Prostate gland (tissue), 2 donors: ENCODE results near the gene SGCA. TPM values are rescaled to one million over a fixed set of nuclear protein-coding genes. Genes with fewer than 3 reads are reported as not detected.

Experiments used
- DNase-seq: peaks from one replicate; pipeline ENCODE4 v3.0.0-alpha.2; 2019; ENCODE audit warnings: low spot score
- H3K27ac ChIP-seq, 2 donors: fragments of 200-600 bp; sonication (generic); 2 replicates each; pipeline ENCODE4 v1.5.1; 2017 to 2019
- H3K27me3 ChIP-seq: fragments of 200-600 bp; sonication (generic); replicated peaks from 2 replicates; pipeline ENCODE4 v1.5.1; 2019; ENCODE audit not compliant: insufficient read depth
- H3K36me3 ChIP-seq, 2 donors: fragments of 200-600 bp; sonication (generic); 1 replicate in 1 of 2; 2 replicates in 1 of 2; pipeline versions ENCODE4 v1.5.1 to v1.8.1; 2017 to 2019
- H3K4me1 ChIP-seq: fragments of 200-600 bp; sonication (generic); replicated peaks from 2 replicates; pipeline ENCODE4 v1.5.1; 2019
- H3K4me3 ChIP-seq, 2 donors: fragments of 200-600 bp; sonication (generic); 2 replicates each; pipeline ENCODE4 v1.5.1; 2017 to 2019
- H3K9me3 ChIP-seq: fragments of 200-600 bp; sonication (generic); 2 replicates; pipeline ENCODE4 v1.5.1; 2017
- POLR2A ChIP-seq: fragments of 450-650 bp; IDR thresholded peaks from one replicate; pipeline ENCODE4 v1.6.1; 2016; ENCODE audit warnings: antibody characterized with exemption, mild to moderate bottlenecking
- POLR2AphosphoS5 ChIP-seq: sonication (generic); formaldehyde crosslinking; IDR thresholded peaks from one replicate; pipeline ENCODE4 v1.6.1; 2017; ENCODE audit warnings: antibody characterized with exemption
- WGBS: methylation state at CpG from one replicate; pipeline ENCODE4 v1.1.5; 2018; 5-methylcytosine and 5-hydroxymethylcytosine counted together
- intact Hi-C: fragments of 100-400 bp; cut with DNase I; formaldehyde crosslinking; loops from one replicate; pipeline ENCODE4 v1.14.2; 2022
- total RNA-seq, 2 donors: library from RNA; depleted of rRNA; stranded (reverse); fragments of >200 nt; gene quantifications; one replicate each; pipeline ENCODE4 v1.1.0, GENCODE V29; 2016
- TF ChIP-seq, protein P1 (sequence below), 4 experiments: fragments of 200-600 bp in 2 of 4; fragments of 450-650 bp in 2 of 4; sonication (generic) in 2 of 4; IDR thresholded peaks; 1 replicate in 3 of 4; 2 replicates in 1 of 4; pipeline ENCODE4 v1.5.1; 2016 to 2019; ENCODE audit warnings: antibody characterized with exemption in 4 of 4, mild to moderate bottlenecking in 2 of 4, moderate library complexity in 2 of 4

Gene SGCA
- total RNA-seq, 2 donors from 2014 or later = 13.9 to 19.4 TPM

DNA sequence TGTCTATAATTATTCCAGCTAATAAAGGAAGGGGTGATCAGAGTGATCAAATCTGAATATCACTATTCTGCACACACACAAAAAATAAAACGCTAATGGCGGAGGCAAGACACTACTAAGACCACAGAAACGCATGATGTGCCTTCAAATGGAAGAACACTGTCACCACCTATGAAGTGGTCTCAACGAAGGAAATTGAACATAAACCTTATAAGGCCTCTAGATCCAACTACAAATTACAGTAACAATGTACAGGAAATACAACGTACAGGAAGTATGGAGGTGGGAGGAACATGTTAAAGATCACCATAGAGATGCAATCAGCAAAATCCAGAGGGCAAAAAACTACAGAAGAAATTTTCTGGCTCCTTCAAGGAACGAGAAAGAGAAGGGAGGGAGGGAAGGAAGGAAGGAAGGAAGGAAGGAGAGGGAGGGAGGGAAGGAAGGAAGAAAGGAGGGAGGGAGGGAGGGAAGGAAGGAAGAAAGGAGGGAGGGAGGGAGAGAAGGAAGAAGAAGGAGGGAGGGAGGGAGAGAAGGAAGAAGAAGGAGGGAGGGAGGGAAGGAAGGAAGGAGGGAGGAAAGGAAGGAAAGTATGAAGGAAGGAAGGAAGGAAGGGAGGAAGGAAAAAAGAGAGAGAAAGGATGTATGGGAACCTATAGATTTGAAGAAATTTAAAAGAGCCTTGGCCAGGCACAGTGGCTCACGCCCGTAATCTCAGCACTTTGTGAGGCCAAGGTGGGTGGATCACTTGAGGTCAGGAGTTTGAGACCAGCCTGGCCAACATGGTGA, 3.1 kb upstream of the SGCA start:
- H3K4me1 ChIP-seq = no peaks in the 10 kb centered on the region
- DNase-seq = no peak
- H3K36me3 ChIP-seq = no peaks in the 10 kb centered on the region
- whole genome bisulfite sequencing = 79% methylated on average over 8 of the region's 8 CpGs
- no peaks in the 10 kb centered on the region for H3K9me3 ChIP-seq
- no peaks in the 10 kb centered on the region for H3K27me3 ChIP-seq
- H3K4me3 ChIP-seq = no peak overlapping the region
- intact Hi-C loops = no loop called here
- no peak for TF ChIP-seq POLR2AphosphoS5
- TF ChIP-seq, protein P1, sequence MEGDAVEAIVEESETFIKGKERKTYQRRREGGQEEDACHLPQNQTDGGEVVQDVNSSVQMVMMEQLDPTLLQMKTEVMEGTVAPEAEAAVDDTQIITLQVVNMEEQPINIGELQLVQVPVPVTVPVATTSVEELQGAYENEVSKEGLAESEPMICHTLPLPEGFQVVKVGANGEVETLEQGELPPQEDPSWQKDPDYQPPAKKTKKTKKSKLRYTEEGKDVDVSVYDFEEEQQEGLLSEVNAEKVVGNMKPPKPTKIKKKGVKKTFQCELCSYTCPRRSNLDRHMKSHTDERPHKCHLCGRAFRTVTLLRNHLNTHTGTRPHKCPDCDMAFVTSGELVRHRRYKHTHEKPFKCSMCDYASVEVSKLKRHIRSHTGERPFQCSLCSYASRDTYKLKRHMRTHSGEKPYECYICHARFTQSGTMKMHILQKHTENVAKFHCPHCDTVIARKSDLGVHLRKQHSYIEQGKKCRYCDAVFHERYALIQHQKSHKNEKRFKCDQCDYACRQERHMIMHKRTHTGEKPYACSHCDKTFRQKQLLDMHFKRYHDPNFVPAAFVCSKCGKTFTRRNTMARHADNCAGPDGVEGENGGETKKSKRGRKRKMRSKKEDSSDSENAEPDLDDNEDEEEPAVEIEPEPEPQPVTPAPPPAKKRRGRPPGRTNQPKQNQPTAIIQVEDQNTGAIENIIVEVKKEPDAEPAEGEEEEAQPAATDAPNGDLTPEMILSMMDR (IDR thresholded peaks at IDR 0.05) = no peak
- no peak for TF ChIP-seq POLR2A
- H3K27ac ChIP-seq = no peak overlapping the region

DNA sequence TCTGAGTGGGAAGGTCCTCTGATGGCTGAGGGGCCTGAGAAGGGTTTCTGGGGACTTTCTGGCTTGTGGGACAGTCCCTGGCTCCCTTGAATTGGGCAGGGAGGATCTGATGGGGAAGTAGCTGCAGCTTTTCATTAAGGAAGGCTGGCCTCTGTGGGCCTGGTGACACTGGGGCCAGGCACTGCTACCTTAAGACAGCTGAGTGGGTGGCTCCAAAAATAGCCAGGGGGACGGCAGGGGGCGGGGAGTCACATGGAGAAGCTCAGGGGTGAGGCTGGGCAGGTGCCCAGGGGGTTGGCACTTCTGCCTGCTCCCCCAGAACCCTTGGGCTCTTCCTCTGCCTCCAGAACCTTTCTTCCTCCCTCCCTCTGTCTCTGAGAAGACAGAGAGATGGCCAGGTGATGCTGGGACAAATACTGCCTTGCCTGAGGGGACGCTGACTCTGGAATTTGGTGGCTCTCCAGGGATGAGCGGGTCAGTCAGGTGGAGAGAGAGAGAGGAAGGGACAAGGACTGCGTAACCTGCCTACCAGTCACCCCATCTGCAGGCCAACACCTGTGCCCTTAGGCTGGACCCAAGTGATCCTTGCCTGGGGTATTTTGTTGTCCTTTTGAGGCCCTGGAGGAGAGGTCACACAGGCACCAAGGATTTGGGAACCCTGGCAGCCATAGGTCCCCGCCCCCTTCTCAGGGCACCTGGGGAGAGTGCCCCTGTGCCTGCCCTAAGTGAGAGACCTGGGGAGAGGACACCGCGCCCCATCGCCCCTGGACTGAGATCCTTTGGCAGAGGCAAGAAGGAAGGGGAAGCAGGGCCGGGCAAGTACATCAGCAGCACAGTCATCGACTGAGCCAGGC, 1.7 kb upstream of the SGCA start:
- Histone ChIP-seq H3K9me3 (no peaks in the 10 kb centered on the region), H3K36me3 (no peaks in the 10 kb centered on the region), H3K4me1 (no peaks in the 10 kb centered on the region), H3K4me3 (no peak overlapping the region), H3K27ac (no peak overlapping the region), H3K27me3 (no peaks in the 10 kb centered on the region)
- 73% methylated on average over 11 of the region's 11 CpGs for WGBS
- no peak for DNase-seq
- intact Hi-C loops = no loop called here
- TF ChIP-seq POLR2A (no peak), POLR2AphosphoS5 (no peak)
- TF ChIP-seq, protein P1 (IDR thresholded peaks at IDR 0.05) = no peak

DNA sequence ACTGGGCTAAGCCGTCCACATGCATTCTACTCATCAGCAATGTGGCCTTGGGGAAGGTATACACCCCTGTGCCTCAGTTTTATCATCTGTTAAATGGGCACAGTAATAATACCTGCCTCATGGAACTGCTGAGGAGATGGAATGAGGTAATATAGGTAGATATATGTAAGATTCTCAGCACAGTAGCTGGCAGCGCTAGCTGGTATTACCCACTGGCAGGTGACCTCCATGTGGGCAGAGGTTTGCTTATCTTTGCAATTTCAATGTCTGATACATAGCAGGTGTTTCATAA, 1.2 kb upstream of the SGCA start:
- Histone ChIP-seq H3K4me3 (no peak overlapping the region), H3K9me3 (no peaks in the 10 kb centered on the region), H3K27me3 (no peaks in the 10 kb centered on the region), H3K4me1 (no peaks in the 10 kb centered on the region), H3K27ac (no peak overlapping the region), H3K36me3 (no peaks in the 10 kb centered on the region)
- WGBS = 93% methylated on average over 2 of the region's 2 CpGs
- DNase-seq = no peak
- TF ChIP-seq, protein P1 (IDR thresholded peaks at IDR 0.05) = no peak
- TF ChIP-seq POLR2AphosphoS5 (no peak), POLR2A (no peak)
- intact Hi-C loops = no loop called here

DNA sequence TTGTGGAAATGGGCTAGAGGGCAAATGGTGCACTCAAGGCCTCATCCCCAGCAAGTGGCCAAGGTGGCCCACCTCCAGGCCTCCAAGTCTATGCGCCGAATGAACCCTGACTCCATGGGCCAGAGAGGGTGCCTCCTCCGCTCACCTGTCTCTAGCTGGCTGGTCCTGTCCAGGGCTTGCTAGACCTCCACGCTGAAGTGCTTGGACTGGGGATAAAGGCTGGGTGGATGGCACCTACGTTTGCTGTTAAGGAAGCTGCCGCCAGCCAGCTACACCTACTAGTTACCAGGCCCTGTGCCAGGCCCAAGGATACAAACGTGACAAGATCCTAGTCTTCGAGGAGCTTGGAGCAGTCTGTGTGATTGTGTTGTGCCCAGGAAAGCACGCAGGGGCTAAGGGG, 739 bp upstream of the SGCA start:
- H3K9me3 ChIP-seq = no peaks in the 10 kb centered on the region
- H3K36me3 ChIP-seq = no peaks in the 10 kb centered on the region
- H3K4me1 ChIP-seq = no peaks in the 10 kb centered on the region
- TF ChIP-seq POLR2A (no peak), POLR2AphosphoS5 (no peak)
- TF ChIP-seq, protein P1 (IDR thresholded peaks at IDR 0.05) = no peak
- intact Hi-C loops = no loop called here
- no peaks in the 10 kb centered on the region for H3K27me3 ChIP-seq
- WGBS = 77% methylated on average over 9 of the region's 9 CpGs
- DNase-seq = no peak
- no peak overlapping the region for H3K27ac ChIP-seq
- H3K4me3 ChIP-seq = no peak overlapping the region
